Measurements from ENCODE around the gene SWAP70.

Gene SWAP70

GRCh38 chr11:9775398-9775779 is 111.5 kb downstream of the SWAP70 start:
- Histone ChIP-seq H3K4me1 (ENCODE audit: control insufficient read depth, insufficient read depth, low read length) (peaks cover 30% of the 10 kb centered on the region), H3K27ac (ENCODE audit: low read depth, low read length) (no peak overlapping the region), H3K4me3 (ENCODE audit: low read depth, low read length) (no peak overlapping the region), H3K27me3 (ENCODE audit: control insufficient read depth, insufficient read depth, low read length) (no peaks in the 10 kb centered on the region), H3K9me3 (ENCODE audit: control insufficient read depth, insufficient read depth, low read depth, low read length) (no peaks in the 10 kb centered on the region), H3K9ac (ENCODE audit: low read length) (no peak overlapping the region), H3K36me3 (ENCODE audit: control insufficient read depth, insufficient read depth, low read length) (peaks cover 12% of the 10 kb centered on the region)

GRCh38 chr11:9776203-9776602 is 112.3 kb downstream of the SWAP70 start:
- Histone ChIP-seq H3K4me1 (ENCODE audit: control insufficient read depth, insufficient read depth, low read length) (peaks cover 30% of the 10 kb centered on the region), H3K27me3 (ENCODE audit: control insufficient read depth, insufficient read depth, low read length) (no peaks in the 10 kb centered on the region), H3K27ac (ENCODE audit: low read depth, low read length) (no peak overlapping the region), H3K9me3 (ENCODE audit: control insufficient read depth, insufficient read depth, low read depth, low read length) (no peaks in the 10 kb centered on the region), H3K4me3 (ENCODE audit: low read depth, low read length) (no peak overlapping the region), H3K9ac (ENCODE audit: low read length) (no peak overlapping the region), H3K36me3 (ENCODE audit: control insufficient read depth, insufficient read depth, low read length) (peaks cover 20% of the 10 kb centered on the region)

- peaks cover 23% of the 10 kb centered on the region for H3K36me3 ChIP-seq (ENCODE audit: control insufficient read depth, insufficient read depth, low read length)
- no peak overlapping the region for H3K27ac ChIP-seq (ENCODE audit: low read depth, low read length)
- no peak overlapping the region for H3K4me3 ChIP-seq (ENCODE audit: low read depth, low read length)
- no peaks in the 10 kb centered on the region for H3K27me3 ChIP-seq (ENCODE audit: control insufficient read depth, insufficient read depth, low read length)
- H3K9me3 ChIP-seq (ENCODE audit: control insufficient read depth, insufficient read depth, low read depth, low read length) = no peaks in the 10 kb centered on the region
- peaks cover 30% of the 10 kb centered on the region for H3K4me1 ChIP-seq (ENCODE audit: control insufficient read depth, insufficient read depth, low read length)
- H3K9ac ChIP-seq (ENCODE audit: low read length) = no peak overlapping the region
These were observed 113.2 kb downstream of the SWAP70 start for GRCh38 chr11:9777066-9777465.

- H3K27me3 ChIP-seq (ENCODE audit: control insufficient read depth, insufficient read depth, low read length) = no peaks in the 10 kb centered on the region
- H3K9ac ChIP-seq (ENCODE audit: low read length) = no peak overlapping the region
- H3K9me3 ChIP-seq (ENCODE audit: control insufficient read depth, insufficient read depth, low read depth, low read length) = no peaks in the 10 kb centered on the region
- peaks cover 23% of the 10 kb centered on the region for H3K36me3 ChIP-seq (ENCODE audit: control insufficient read depth, insufficient read depth, low read length)
- H3K27ac ChIP-seq (ENCODE audit: low read depth, low read length) = no peak overlapping the region
- H3K4me3 ChIP-seq (ENCODE audit: low read depth, low read length) = no peak overlapping the region
- peaks cover 30% of the 10 kb centered on the region for H3K4me1 ChIP-seq (ENCODE audit: control insufficient read depth, insufficient read depth, low read length)
These were observed 113.6 kb downstream of the SWAP70 start for GRCh38 chr11:9777525-9777924.

- no peak overlapping the region for H3K9ac ChIP-seq (ENCODE audit: low read length)
- H3K9me3 ChIP-seq (ENCODE audit: control insufficient read depth, insufficient read depth, low read depth, low read length) = no peaks in the 10 kb centered on the region
- H3K27me3 ChIP-seq (ENCODE audit: control insufficient read depth, insufficient read depth, low read length) = no peaks in the 10 kb centered on the region
- peaks cover 35% of the 10 kb centered on the region for H3K36me3 ChIP-seq (ENCODE audit: control insufficient read depth, insufficient read depth, low read length)
- no peak overlapping the region for H3K27ac ChIP-seq (ENCODE audit: low read depth, low read length)
- H3K4me3 ChIP-seq (ENCODE audit: low read depth, low read length) = no peak overlapping the region
- peaks cover 16% of the 10 kb centered on the region for H3K4me1 ChIP-seq (ENCODE audit: control insufficient read depth, insufficient read depth, low read length)
These were observed 117.1 kb downstream of the SWAP70 start for GRCh38 chr11:9780929-9781328.

- H3K27me3 ChIP-seq (ENCODE audit: control insufficient read depth, insufficient read depth, low read length) = no peaks in the 10 kb centered on the region
These were observed 120.1 kb downstream of the SWAP70 start for GRCh38 chr11:9783986-9784385.

GRCh38 chr11:9784602-9785315 is 120.9 kb downstream of the SWAP70 start:
- Histone ChIP-seq H3K36me3 (ENCODE audit: control insufficient read depth, insufficient read depth, low read length) (peaks cover 56% of the 10 kb centered on the region), H3K9me3 (ENCODE audit: control insufficient read depth, insufficient read depth, low read depth, low read length) (no peaks in the 10 kb centered on the region), H3K27ac (ENCODE audit: low read depth, low read length) (no peak overlapping the region), H3K27me3 (ENCODE audit: control insufficient read depth, insufficient read depth, low read length) (no peaks in the 10 kb centered on the region), H3K4me3 (ENCODE audit: low read depth, low read length) (no peak overlapping the region), H3K4me1 (ENCODE audit: control insufficient read depth, insufficient read depth, low read length) (no peaks in the 10 kb centered on the region), H3K9ac (ENCODE audit: low read length) (no peak overlapping the region)

More at GRCh38 chr11:9783986-9784385, 120.1 kb downstream of the SWAP70 start:
- H3K9me3 ChIP-seq (ENCODE audit: control insufficient read depth, insufficient read depth, low read depth, low read length) = no peaks in the 10 kb centered on the region
- peaks cover 57% of the 10 kb centered on the region for H3K36me3 ChIP-seq (ENCODE audit: control insufficient read depth, insufficient read depth, low read length)
- no peak overlapping the region for H3K9ac ChIP-seq (ENCODE audit: low read length)
- H3K27ac ChIP-seq (ENCODE audit: low read depth, low read length) = no peak overlapping the region
- no peaks in the 10 kb centered on the region for H3K4me1 ChIP-seq (ENCODE audit: control insufficient read depth, insufficient read depth, low read length)
- H3K4me3 ChIP-seq (ENCODE audit: low read depth, low read length) = no peak overlapping the region

GRCh38 chr11:9787260-9787659 is 123.4 kb downstream of the SWAP70 start:
- H3K27ac ChIP-seq (ENCODE audit: low read depth, low read length) = no peak overlapping the region
- H3K9ac ChIP-seq (ENCODE audit: low read length) = no peak overlapping the region
- no peaks in the 10 kb centered on the region for H3K27me3 ChIP-seq (ENCODE audit: control insufficient read depth, insufficient read depth, low read length)
- no peaks in the 10 kb centered on the region for H3K9me3 ChIP-seq (ENCODE audit: control insufficient read depth, insufficient read depth, low read depth, low read length)
- H3K4me3 ChIP-seq (ENCODE audit: low read depth, low read length) = no peak overlapping the region
- H3K36me3 ChIP-seq (ENCODE audit: control insufficient read depth, insufficient read depth, low read length) = peaks cover 42% of the 10 kb centered on the region
- no peaks in the 10 kb centered on the region for H3K4me1 ChIP-seq (ENCODE audit: control insufficient read depth, insufficient read depth, low read length)

GRCh38 chr11:9787981-9788521 is 124.2 kb downstream of the SWAP70 start:
- H3K27me3 ChIP-seq (ENCODE audit: control insufficient read depth, insufficient read depth, low read length) = no peaks in the 10 kb centered on the region
- no peak overlapping the region for H3K9ac ChIP-seq (ENCODE audit: low read length)
- no peaks in the 10 kb centered on the region for H3K9me3 ChIP-seq (ENCODE audit: control insufficient read depth, insufficient read depth, low read depth, low read length)
- no peak overlapping the region for H3K27ac ChIP-seq (ENCODE audit: low read depth, low read length)
- H3K4me3 ChIP-seq (ENCODE audit: low read depth, low read length) = no peak overlapping the region
- no peaks in the 10 kb centered on the region for H3K4me1 ChIP-seq (ENCODE audit: control insufficient read depth, insufficient read depth, low read length)
- peaks cover 44% of the 10 kb centered on the region for H3K36me3 ChIP-seq (ENCODE audit: control insufficient read depth, insufficient read depth, low read length)

- Histone ChIP-seq H3K27me3 (ENCODE audit: control insufficient read depth, insufficient read depth, low read length) (no peaks in the 10 kb centered on the region), H3K4me1 (ENCODE audit: control insufficient read depth, insufficient read depth, low read length) (no peaks in the 10 kb centered on the region), H3K4me3 (ENCODE audit: low read depth, low read length) (no peak overlapping the region), H3K27ac (ENCODE audit: low read depth, low read length) (no peak overlapping the region), H3K36me3 (ENCODE audit: control insufficient read depth, insufficient read depth, low read length) (peaks cover 36% of the 10 kb centered on the region), H3K9me3 (ENCODE audit: control insufficient read depth, insufficient read depth, low read depth, low read length) (no peaks in the 10 kb centered on the region), H3K9ac (ENCODE audit: low read length) (no peak overlapping the region)
These were observed 126.0 kb downstream of the SWAP70 start for GRCh38 chr11:9789910-9790309.

- Histone ChIP-seq H3K36me3 (ENCODE audit: control insufficient read depth, insufficient read depth, low read length) (peaks cover 33% of the 10 kb centered on the region), H3K27ac (ENCODE audit: low read depth, low read length) (no peak overlapping the region), H3K4me1 (ENCODE audit: control insufficient read depth, insufficient read depth, low read length) (no peaks in the 10 kb centered on the region), H3K27me3 (ENCODE audit: control insufficient read depth, insufficient read depth, low read length) (no peaks in the 10 kb centered on the region), H3K9ac (ENCODE audit: low read length) (no peak overlapping the region), H3K4me3 (ENCODE audit: low read depth, low read length) (no peak overlapping the region), H3K9me3 (ENCODE audit: control insufficient read depth, insufficient read depth, low read depth, low read length) (no peaks in the 10 kb centered on the region)
These were observed 126.8 kb downstream of the SWAP70 start for GRCh38 chr11:9790703-9791102.
